IMR-90 (cell line): ENCODE data around the gene HYCC2. TPM values are rescaled to one million over a fixed set of nuclear protein-coding genes. Genes with fewer than 3 reads are reported as not detected.

Experiments
- ATAC-seq: fragments of 200-7000 bp; cut with Tn5 transposase; 2 replicates; pipeline ENCODE4 v1.9.1; 2020; ENCODE audit warnings: low read depth, mild to moderate bottlenecking, moderate library complexity
- BruUV-seq: library from RNA; stranded (reverse); fragments of 400-500 nt; replicated peaks from 2 replicates; lab custom pipeline; 2021; lab: Mats Ljungman, UMichigan
- CTCF ChIA-PET: fragments of 300-600 bp; formaldehyde crosslinking; extraction: SDS; loops from one replicate; lab custom pipeline; 2021; ENCODE audit warnings: antibody characterized with exemption; lab: Yijun Ruan, JAX
- POLR2A ChIA-PET: fragments of 300-600 bp; sonication (Branson Sonifier 250); formaldehyde crosslinking; loops from one replicate; lab custom pipeline; 2022; ENCODE audit warnings: antibody characterized with exemption; ENCODE audit not compliant: unreplicated experiment; lab: Charles Lee
- DNase-seq: peaks from one replicate; pipeline ENCODE4 v3.0.0; 2013
- H2AFZ ChIP-seq: replicated peaks from 2 replicates; pipeline ENCODE3; 2013; ENCODE audit warnings: low read length, mild to moderate bottlenecking; ENCODE audit not compliant: poor library complexity
- H2AK5ac ChIP-seq: 2 replicates; pipeline ENCODE4 v1.6.1; 2013; ENCODE audit warnings: low read depth, low read length, inconsistent platforms
- H2AK9ac ChIP-seq: replicated peaks from 2 replicates; pipeline ENCODE3; 2013; ENCODE audit warnings: mild to moderate bottlenecking, low read depth, low read length, moderate library complexity; ENCODE audit not compliant: poor library complexity
- H2BK120ac ChIP-seq: 2 replicates; pipeline ENCODE4 v1.6.1; 2013; ENCODE audit warnings: low read depth, low read length, inconsistent platforms
- H2BK15ac ChIP-seq: 3 replicates; pipeline ENCODE4 v1.6.1; 2013; ENCODE audit warnings: low read depth, low read length, inconsistent platforms
- H2BK20ac ChIP-seq: 2 replicates; pipeline ENCODE4 v1.6.1; 2013; ENCODE audit warnings: low read depth, mild to moderate bottlenecking, inconsistent platforms, low read length, moderate library complexity
- H2BK5ac ChIP-seq: 2 replicates; pipeline ENCODE4 v1.6.1; 2013; ENCODE audit warnings: mild to moderate bottlenecking, low read depth, low read length, inconsistent platforms; ENCODE audit not compliant: poor library complexity, severe bottlenecking
- H3K14ac ChIP-seq: replicated peaks from 2 replicates; pipeline ENCODE4 v1.6.1; 2013; ENCODE audit warnings: low read depth, low read length, inconsistent platforms
- H3K18ac ChIP-seq: 2 replicates; pipeline ENCODE4 v1.6.1; 2013; ENCODE audit warnings: low read depth, low read length, control low read depth
- H3K23ac ChIP-seq: 2 replicates; pipeline ENCODE4 v1.6.1; 2013; ENCODE audit warnings: low read depth, low read length, inconsistent platforms
- H3K27ac ChIP-seq: 2 replicates; pipeline ENCODE4 v1.5.1; 2013; ENCODE audit warnings: mild to moderate bottlenecking, control low read depth, low read length; ENCODE audit not compliant: insufficient read depth
- H3K27me3 ChIP-seq: 2 replicates; pipeline ENCODE4 v1.6.1; 2013; ENCODE audit warnings: low read length; ENCODE audit not compliant: control insufficient read depth, insufficient read depth
- H3K36me3 ChIP-seq: 2 replicates; pipeline ENCODE4 v1.6.1; 2013; ENCODE audit warnings: low read length, mixed read lengths; ENCODE audit not compliant: control insufficient read depth, insufficient read depth
- H3K4ac ChIP-seq: 2 replicates; pipeline ENCODE4 v1.6.1; 2013; ENCODE audit warnings: low read depth, low read length, inconsistent platforms
- H3K4me1 ChIP-seq: 2 replicates; pipeline ENCODE4 v1.6.1; 2013; ENCODE audit warnings: low read length, mixed read lengths; ENCODE audit not compliant: control insufficient read depth, insufficient read depth
- H3K4me2 ChIP-seq: 2 replicates; pipeline ENCODE4 v1.6.1; 2013; ENCODE audit warnings: low read depth, mild to moderate bottlenecking, control low read depth, low read length, moderate library complexity
- H3K4me3 ChIP-seq: 2 replicates; pipeline ENCODE4 v1.5.1; 2013; ENCODE audit warnings: low read depth, mild to moderate bottlenecking, control low read depth, low read length, moderate library complexity; ENCODE audit not compliant: insufficient read depth
- H3K56ac ChIP-seq: 2 replicates; pipeline ENCODE4 v1.6.1; 2013; ENCODE audit warnings: low read length, inconsistent platforms; ENCODE audit not compliant: insufficient read depth; ENCODE audit errors: extremely low read depth
- H3K79me1 ChIP-seq, 2 experiments: 2 replicates each; pipeline ENCODE4 v1.6.1; 2013; ENCODE audit warnings: low read length in 2 of 2, inconsistent platforms in 1 of 2, low read depth in 1 of 2
- H3K9ac ChIP-seq: 2 replicates; pipeline ENCODE4 v1.6.1; 2013; ENCODE audit warnings: low read depth, low read length, control low read depth
- H3K9me1 ChIP-seq: 2 replicates; pipeline ENCODE4 v1.6.1; 2013; ENCODE audit warnings: low read length, inconsistent platforms; ENCODE audit not compliant: insufficient read depth
- H3K9me3 ChIP-seq: 2 replicates; pipeline ENCODE4 v1.6.1; 2013; ENCODE audit warnings: low read length; ENCODE audit not compliant: control insufficient read depth, insufficient read depth
- H4K20me1 ChIP-seq: 2 replicates; pipeline ENCODE4 v1.6.1; 2013; ENCODE audit warnings: low read length, inconsistent platforms; ENCODE audit not compliant: insufficient read depth
- H4K5ac ChIP-seq: 2 replicates; pipeline ENCODE4 v1.6.1; 2013; ENCODE audit warnings: mild to moderate bottlenecking, low read depth, low read length, control low read depth
- H4K8ac ChIP-seq, 2 experiments: 2 replicates each; pipeline ENCODE4 v1.6.1; 2013; ENCODE audit warnings: low read depth in 2 of 2, low read length in 2 of 2, control low read depth in 1 of 2, inconsistent platforms in 1 of 2
- H4K91ac ChIP-seq: 2 replicates; pipeline ENCODE4 v1.6.1; 2013; ENCODE audit warnings: low read depth, low read length, inconsistent platforms; ENCODE audit not compliant: insufficient read depth
- BHLHE40 ChIP-seq: fragments of 150-350 bp; IDR thresholded peaks from 2 replicates; pipeline ENCODE4 v1.6.1; 2016; ENCODE audit warnings: mild to moderate bottlenecking, low read depth, low read length
- CHD1 ChIP-seq: IDR thresholded peaks from 2 replicates; pipeline ENCODE4 v1.6.1; 2012; ENCODE audit warnings: low read depth, low read length, improper control_type of control experiment
- MAFK ChIP-seq: IDR thresholded peaks from 2 replicates; pipeline ENCODE4 v1.6.1; 2012; ENCODE audit warnings: low read depth, low read length, improper control_type of control experiment
- RAD21 ChIP-seq: IDR thresholded peaks from 2 replicates; pipeline ENCODE4 v1.6.1; 2012; ENCODE audit warnings: low read length, improper control_type of control experiment
- RFX5 ChIP-seq: IDR thresholded peaks from 2 replicates; pipeline ENCODE4 v1.8.0; 2012; ENCODE audit warnings: low read depth, mild to moderate bottlenecking, low read length, moderate library complexity
- SMC3 ChIP-seq: fragments of 150-350 bp; IDR thresholded peaks from 2 replicates; pipeline ENCODE4 v1.6.1; 2016; ENCODE audit warnings: low read depth, mild to moderate bottlenecking, antibody characterized with exemption, low read length, moderate library complexity
- WGBS, 2 experiments: methylation state at CpG; one replicate each; pipeline versions ENCODE4 v1.1.5 to v1.1.7; 2013; ENCODE audit warnings: missing lambda C conversion rate in 2 of 2; ENCODE audit not compliant: insufficient read length in 1 of 2; ENCODE audit errors: extremely low coverage in 2 of 2; 5-methylcytosine and 5-hydroxymethylcytosine counted together
- dilution Hi-C: fragments of 300-500 bp; cut with HindIII; formaldehyde crosslinking; loops from one replicate; pipeline ENCODE4 v1.14.3; 2018; ENCODE audit warnings: low sequenced_read_pairs; ENCODE audit not compliant: unreplicated experiment
- in situ Hi-C: fragments of 300-500 bp; cut with MboI; formaldehyde crosslinking; loops from 3 replicates; pipeline ENCODE4 v1.14.3; 2019; ENCODE audit warnings: low sequenced_read_pairs, inconsistent platforms, mixed read lengths
- intact Hi-C: fragments of 100-400 bp; cut with micrococcal nuclease; formaldehyde crosslinking; loops from 2 replicates; pipeline ENCODE4 v1.10.0; 2022
- polyA plus RNA-seq, 3 experiments: library from polyadenylated mRNA; depleted of rRNA; stranded (reverse); fragments of >200 nt; gene quantifications; 2 replicates each; pipeline ENCODE4 v1.2.3, GENCODE V29; 2012; ENCODE audit warnings: low replicate concordance in 1 of 3
- total RNA-seq: library from RNA; depleted of rRNA; stranded (reverse); fragments of >200 nt; gene quantifications from 2 replicates; pipeline ENCODE4 v1.2.3, GENCODE V29; 2012

The HYCC2 gene
- total and polyA plus RNA-seq, 2 of the 4 experiments (the other 2 are of a cell fraction), result 2.2 to 9.1 TPM

GRCh38 chr2:201084863-201085262 is 13.4 kb upstream of the HYCC2 start:
- Histone ChIP-seq H3K4me3 (no peak overlapping the region), H4K20me1 (no peaks in the 10 kb centered on the region), H3K9ac (no peak overlapping the region), H3K23ac (no peak overlapping the region), H4K5ac (no peak overlapping the region), H2AK9ac (no peak overlapping the region), H2BK5ac (no peak overlapping the region), H3K9me3 (no peaks in the 10 kb centered on the region), H2AFZ (no peak overlapping the region), H2BK20ac (no peak overlapping the region), H4K91ac (no peak overlapping the region), H3K4ac (no peak overlapping the region), H3K36me3 (peaks cover 28% of the 10 kb centered on the region), H3K18ac (no peak overlapping the region), H3K27ac (no peak overlapping the region), H3K56ac (no peak overlapping the region), H3K4me1 (no peaks in the 10 kb centered on the region), H4K8ac (no peak overlapping the region), H3K79me1 (peaks cover 3 to 9% of the 10 kb centered on the region in 2 experiments; a peak in 2 of 4 replicates), H3K9me1 (no peaks in the 10 kb centered on the region), H3K27me3 (no peaks in the 10 kb centered on the region), H3K14ac (no peak overlapping the region), H2BK15ac (no peak overlapping the region), H3K4me2 (no peak overlapping the region), H2BK120ac (no peak overlapping the region), H2AK5ac (no peak overlapping the region)
- ChIA-PET CTCF (interaction anchor here (1.5 kb wide), 1 partner anchor 30 kb away, joined by 5 read pairs; the partner anchor contains the start of gene CFLAR), POLR2A (no interaction called here)
- no CpG with 5 or more reads among the region's 2 CpGs for WGBS, 2 experiments
- no TSS peak for BruUV-seq
- DNase-seq (no peak), ATAC-seq (no peak)
- in situ Hi-C loops (no loop called here), dilution Hi-C loops (no loop called here), intact Hi-C loops (no loop called here)
- TF ChIP-seq RFX5, result no peak
- no peak for TF ChIP-seq MAFK
- TF ChIP-seq SMC3, result no peak
- no peak for TF ChIP-seq BHLHE40
- TF ChIP-seq CHD1, result no peak
- no peak for TF ChIP-seq RAD21
